Smooth muscle cell (in vitro differentiated cells): ENCODE results near the gene GALNT14. TPM values are rescaled to one million over a fixed set of nuclear protein-coding genes. Genes with fewer than 3 reads are reported as not detected.

Experiments used
- DNase-seq: peaks from one replicate; lab custom pipeline; 2025; ENCODE audit not compliant: unreplicated experiment; lab: John Stamatoyannopoulos, UW
- H2AFZ ChIP-seq: fragments of 200-600 bp; sonication (generic); 2 replicates; pipeline ENCODE4 v1.6.0; 2016; ENCODE audit warnings: antibody characterized with exemption, low read depth, mild to moderate bottlenecking
- H3F3A ChIP-seq: fragments of 200-600 bp; sonication (generic); 2 replicates; pipeline ENCODE4 v1.6.0; 2017; ENCODE audit warnings: antibody characterized with exemption, low read depth
- H3K27ac ChIP-seq: fragments of 200-600 bp; sonication (generic); 2 replicates; pipeline ENCODE4 v1.5.1; 2016; ENCODE audit warnings: low read depth, mild to moderate bottlenecking
- H3K27me3 ChIP-seq: fragments of 200-600 bp; sonication (generic); 2 replicates; pipeline ENCODE4 v1.6.1; 2016; ENCODE audit warnings: low read depth, mild to moderate bottlenecking
- H3K36me3 ChIP-seq: fragments of 200-600 bp; sonication (generic); 2 replicates; pipeline ENCODE4 v1.5.1; 2016; ENCODE audit warnings: low read depth
- H3K4me1 ChIP-seq: fragments of 200-600 bp; sonication (generic); 2 replicates; pipeline ENCODE4 v1.5.1; 2016; ENCODE audit warnings: low read depth
- H3K4me2 ChIP-seq: fragments of 200-600 bp; sonication (generic); 2 replicates; pipeline ENCODE4 v1.6.0; 2016; ENCODE audit warnings: mild to moderate bottlenecking
- H3K4me3 ChIP-seq: fragments of 200-600 bp; sonication (generic); 2 replicates; pipeline ENCODE4 v1.5.1; 2016; ENCODE audit warnings: mild to moderate bottlenecking
- H3K79me2 ChIP-seq: fragments of 200-600 bp; sonication (generic); 2 replicates; pipeline ENCODE4 v1.6.0; 2016; ENCODE audit warnings: low read depth, mild to moderate bottlenecking
- H3K9ac ChIP-seq: fragments of 200-600 bp; sonication (generic); 2 replicates; pipeline ENCODE4 v1.6.0; 2016; ENCODE audit warnings: low read depth
- H3K9me3 ChIP-seq: fragments of 200-600 bp; sonication (generic); replicated peaks from 2 replicates; pipeline ENCODE4 v1.5.1; 2016; ENCODE audit warnings: low read depth
- H4K20me1 ChIP-seq: fragments of 200-600 bp; sonication (generic); 2 replicates; pipeline ENCODE4 v1.6.0; 2016; ENCODE audit warnings: low read depth
- CTCF ChIP-seq: fragments of 200-600 bp; sonication (generic); IDR thresholded peaks from 2 replicates; pipeline ENCODE4 v1.5.1; 2017; ENCODE audit warnings: borderline replicate concordance, mild to moderate bottlenecking, antibody characterized with exemption; ENCODE audit not compliant: insufficient read depth, poor library complexity, severe bottlenecking
- WGBS: methylation state at CpG from one replicate; pipeline ENCODE4 v1.1.7; 2016; ENCODE audit warnings: low lambda C conversion rate; 5-methylcytosine and 5-hydroxymethylcytosine counted together
- polyA plus RNA-seq: library from polyadenylated mRNA; unstranded; fragments of >200 nt; fragmentation: Nextera tagmentation; extraction: Ambion mirVana; gene quantifications from 2 replicates; pipeline ENCODE4 v1.2.1, GENCODE V29; 2016
- total RNA-seq: library from RNA; depleted of rRNA; stranded (reverse); fragments of >200 nt; gene quantifications from 2 replicates; pipeline ENCODE4 v1.2.3, GENCODE V29; 2014

The GALNT14 gene
- total and polyA plus RNA-seq, 2 experiments from 2014 or later = 0.63 to 1.0 TPM

- no peak for TF ChIP-seq CTCF
- Histone ChIP-seq H3K27me3 (peaks cover 67% of the 10 kb centered on the region), H3F3A (no peaks in the 10 kb centered on the region), H3K27ac (no peak overlapping the region), H3K9me3 (no peaks in the 10 kb centered on the region), H4K20me1 (no peaks in the 10 kb centered on the region), H3K36me3 (no peaks in the 10 kb centered on the region), H3K4me3 (peak overlapping the region; percentile 58), H3K4me1 (peaks cover 11% of the 10 kb centered on the region), H3K9ac (no peak overlapping the region), H2AFZ (peak overlapping the region; percentile 79), H3K4me2 (peak overlapping the region; percentile 99), H3K79me2 (no peaks in the 10 kb centered on the region)
- no peak for DNase-seq
- 2% methylated on average over 70 of the region's 72 CpGs for WGBS
Observed at GRCh38 chr2:31137211-31138036, 816 bp downstream of the GALNT14 start.

GRCh38 chr2:31136732-31137131 is 1.5 kb downstream of the GALNT14 start:
- no peaks in the 10 kb centered on the region for H3K36me3 ChIP-seq
- H3K79me2 ChIP-seq = no peaks in the 10 kb centered on the region
- WGBS = 67% methylated on average over 10 of the region's 10 CpGs
- H3K27me3 ChIP-seq = peaks cover 67% of the 10 kb centered on the region
- peaks cover 11% of the 10 kb centered on the region for H3K4me1 ChIP-seq
- no peak overlapping the region for H3K9ac ChIP-seq
- no peak for DNase-seq
- H4K20me1 ChIP-seq = no peaks in the 10 kb centered on the region
- no peak overlapping the region for H2AFZ ChIP-seq
- no peaks in the 10 kb centered on the region for H3F3A ChIP-seq
- H3K9me3 ChIP-seq = no peaks in the 10 kb centered on the region
- H3K27ac ChIP-seq = no peak overlapping the region
- no peak for TF ChIP-seq CTCF
- H3K4me3 ChIP-seq = no peak overlapping the region
- peak overlapping the region; percentile 99 for H3K4me2 ChIP-seq

- Histone ChIP-seq H3K4me3 (no peak overlapping the region), H4K20me1 (no peaks in the 10 kb centered on the region), H3K27me3 (peaks cover 61% of the 10 kb centered on the region), H3K4me1 (peaks cover 11% of the 10 kb centered on the region), H3K9ac (no peak overlapping the region), H3K79me2 (no peaks in the 10 kb centered on the region), H3K36me3 (no peaks in the 10 kb centered on the region), H3K4me2 (no peak overlapping the region), H3K27ac (no peak overlapping the region), H3K9me3 (no peaks in the 10 kb centered on the region), H3F3A (no peaks in the 10 kb centered on the region), H2AFZ (no peak overlapping the region)
- WGBS = 73% methylated on average over 3 of the region's 3 CpGs
- no peak for TF ChIP-seq CTCF
- no peak for DNase-seq
Observed at GRCh38 chr2:31136000-31136399, 2.2 kb downstream of the GALNT14 start.

GRCh38 chr2:31134480-31134879 is 3.8 kb downstream of the GALNT14 start:
- no peak overlapping the region for H2AFZ ChIP-seq
- H3K79me2 ChIP-seq = no peaks in the 10 kb centered on the region
- no peaks in the 10 kb centered on the region for H3K36me3 ChIP-seq
- H3K27me3 ChIP-seq = peaks cover 54% of the 10 kb centered on the region
- H3K4me2 ChIP-seq = no peak overlapping the region
- H3K9ac ChIP-seq = no peak overlapping the region
- no peak for TF ChIP-seq CTCF
- no peaks in the 10 kb centered on the region for H4K20me1 ChIP-seq
- no peaks in the 10 kb centered on the region for H3F3A ChIP-seq
- H3K27ac ChIP-seq = no peak overlapping the region
- H3K9me3 ChIP-seq = no peaks in the 10 kb centered on the region
- DNase-seq = no peak
- no peak overlapping the region for H3K4me3 ChIP-seq
- 94% methylated on average over 5 of the region's 5 CpGs for WGBS
- peaks cover 11% of the 10 kb centered on the region for H3K4me1 ChIP-seq
